RWPE1 (cell line): ENCODE data around the gene ABCB9.

Experiments used
- CTCF ChIA-PET: fragments of 350-600 bp; sonication (Branson Sonifier 250); formaldehyde crosslinking; extraction: SDS; loops from one replicate; lab custom pipeline; 2021; lab: Yijun Ruan, JAX
- POLR2A ChIA-PET: fragments of 400-600 bp; formaldehyde crosslinking; extraction: SDS; loops from one replicate; lab custom pipeline; 2020; ENCODE audit warnings: antibody characterized with exemption; ENCODE audit not compliant: low non-redundant PET; lab: Yijun Ruan, JAX
- DNase-seq: peaks from one replicate; pipeline ENCODE4 v3.0.0; 2012; ENCODE audit warnings: low spot score
- H3K27ac ChIP-seq: fragments of 450-650 bp; 2 replicates; pipeline ENCODE4 v1.5.1; 2017
- TF ChIP-seq, protein P1 (sequence below): fragments of 450-650 bp; conservative IDR thresholded peaks from 2 replicates; pipeline ENCODE4 v1.5.1; 2017; ENCODE audit warnings: low read depth, mild to moderate bottlenecking

The ABCB9 gene

DNA sequence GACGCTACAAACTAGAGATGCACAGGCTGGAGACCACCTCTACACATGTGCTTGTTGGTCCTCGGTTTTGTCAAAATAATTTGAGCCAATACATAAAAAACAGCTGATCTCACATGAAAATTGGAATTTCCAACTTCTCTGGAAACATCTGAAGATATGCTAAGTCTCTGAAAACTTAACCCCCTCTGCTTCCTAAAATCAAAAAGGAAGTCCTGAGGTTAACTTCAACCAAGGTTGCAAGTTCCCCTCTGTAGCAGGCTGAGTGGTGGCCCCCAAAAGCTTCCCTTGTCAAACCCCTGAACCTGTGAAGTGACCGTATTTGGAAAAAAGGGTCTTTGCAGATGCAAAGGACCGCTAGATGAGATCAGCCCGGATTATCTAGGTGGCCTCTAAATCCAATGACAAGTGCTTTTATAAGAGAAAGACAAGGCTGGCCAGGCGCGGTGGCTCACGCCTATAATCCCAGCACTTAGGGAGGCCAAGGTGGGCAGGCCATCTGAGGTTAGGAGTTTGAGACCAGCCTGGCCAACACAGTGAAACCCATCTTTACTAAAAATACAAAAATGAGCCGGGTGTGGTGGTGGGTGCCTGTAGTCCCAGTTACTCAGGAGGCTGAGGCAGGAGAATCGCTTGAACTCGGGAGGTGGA is 38.4 kb downstream of the ABCB9 start:
- ChIA-PET POLR2A (no interaction called here), CTCF (no interaction called here)
- DNase-seq, result no peak
- H3K27ac ChIP-seq, result no peak overlapping the region
- TF ChIP-seq, protein P1, sequence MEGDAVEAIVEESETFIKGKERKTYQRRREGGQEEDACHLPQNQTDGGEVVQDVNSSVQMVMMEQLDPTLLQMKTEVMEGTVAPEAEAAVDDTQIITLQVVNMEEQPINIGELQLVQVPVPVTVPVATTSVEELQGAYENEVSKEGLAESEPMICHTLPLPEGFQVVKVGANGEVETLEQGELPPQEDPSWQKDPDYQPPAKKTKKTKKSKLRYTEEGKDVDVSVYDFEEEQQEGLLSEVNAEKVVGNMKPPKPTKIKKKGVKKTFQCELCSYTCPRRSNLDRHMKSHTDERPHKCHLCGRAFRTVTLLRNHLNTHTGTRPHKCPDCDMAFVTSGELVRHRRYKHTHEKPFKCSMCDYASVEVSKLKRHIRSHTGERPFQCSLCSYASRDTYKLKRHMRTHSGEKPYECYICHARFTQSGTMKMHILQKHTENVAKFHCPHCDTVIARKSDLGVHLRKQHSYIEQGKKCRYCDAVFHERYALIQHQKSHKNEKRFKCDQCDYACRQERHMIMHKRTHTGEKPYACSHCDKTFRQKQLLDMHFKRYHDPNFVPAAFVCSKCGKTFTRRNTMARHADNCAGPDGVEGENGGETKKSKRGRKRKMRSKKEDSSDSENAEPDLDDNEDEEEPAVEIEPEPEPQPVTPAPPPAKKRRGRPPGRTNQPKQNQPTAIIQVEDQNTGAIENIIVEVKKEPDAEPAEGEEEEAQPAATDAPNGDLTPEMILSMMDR, result no peak

DNA sequence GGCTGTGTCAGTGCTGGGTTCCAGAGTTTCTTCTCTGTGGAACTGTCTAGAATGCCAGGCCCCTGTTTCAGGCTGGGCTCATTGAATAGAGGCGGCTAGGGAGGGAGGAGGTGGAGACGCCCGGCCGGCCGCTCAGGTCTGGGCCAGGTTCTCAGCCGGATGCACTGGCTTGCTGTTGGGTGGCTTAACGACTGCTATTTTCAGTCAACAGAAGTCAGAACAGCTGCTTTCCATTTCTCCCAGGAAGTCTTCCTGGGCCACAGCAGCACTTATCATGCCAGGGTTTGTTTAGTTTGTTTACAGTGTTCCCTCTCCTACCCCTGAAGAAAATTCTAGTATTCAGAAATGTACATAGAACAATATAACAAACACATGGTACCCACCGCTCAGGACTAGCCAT is 44.3 kb downstream of the ABCB9 start:
- POLR2A ChIA-PET, result no interaction called here
- TF ChIP-seq, protein P1, result no peak
- DNase-seq, result no peak
- CTCF ChIA-PET, result no interaction called here
- no peak overlapping the region for H3K27ac ChIP-seq

DNA sequence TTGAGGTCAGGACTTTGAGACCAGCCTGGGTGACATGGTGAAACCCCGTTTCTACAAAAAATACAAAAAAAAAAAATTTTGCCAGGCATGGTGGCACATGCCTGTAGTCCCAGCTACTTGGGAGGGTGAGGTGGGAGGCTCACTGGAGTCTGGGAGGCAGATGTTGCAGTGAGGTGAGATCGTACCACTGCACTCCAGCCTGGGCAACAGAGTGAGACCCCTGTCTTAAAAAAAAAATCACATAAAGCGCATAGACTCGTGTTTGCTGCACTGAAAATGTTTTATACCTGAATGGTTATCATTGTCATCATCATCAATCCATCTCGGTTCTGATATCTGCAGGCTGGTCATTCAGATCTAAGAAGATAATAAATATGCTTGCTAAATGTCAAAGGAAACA is 45.6 kb downstream of the ABCB9 start:
- ChIA-PET POLR2A (no interaction called here), CTCF (interaction anchor here (0.6 kb wide), 1 partner anchor 233 kb away, joined by 3 read pairs; no protein-coding TSS in a partner anchor)
- DNase-seq, result no peak
- H3K27ac ChIP-seq, result no peak overlapping the region
- TF ChIP-seq, protein P1, result no peak

DNA sequence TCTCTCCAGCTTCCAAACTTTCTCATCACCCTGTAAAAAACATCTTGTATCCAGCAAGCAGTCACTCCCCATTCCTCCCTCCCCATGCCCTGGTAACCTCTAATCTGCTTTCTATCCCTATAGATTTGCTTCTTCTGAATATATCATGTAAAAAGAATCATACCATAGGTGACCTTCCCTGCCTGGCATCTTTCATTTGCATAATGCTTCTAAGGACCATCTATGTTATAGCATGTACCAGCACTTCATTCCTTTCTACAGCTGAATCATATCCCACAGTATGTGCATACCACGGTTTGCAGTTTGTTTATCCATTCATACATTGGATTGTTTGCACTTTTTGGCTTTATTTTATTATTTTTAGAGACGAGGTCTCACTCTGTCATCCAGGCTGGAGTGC is 47.4 kb downstream of the ABCB9 start:
- ChIA-PET POLR2A (no interaction called here), CTCF (interaction anchor here (0.7 to 1.0 kb wide), 3 partner anchors 25 to 36 kb away, joined by 3 read pairs; no protein-coding TSS in a partner anchor)
- TF ChIP-seq, protein P1, result no peak
- no peak for DNase-seq
- H3K27ac ChIP-seq, result peak overlapping the region; percentile 90

DNA sequence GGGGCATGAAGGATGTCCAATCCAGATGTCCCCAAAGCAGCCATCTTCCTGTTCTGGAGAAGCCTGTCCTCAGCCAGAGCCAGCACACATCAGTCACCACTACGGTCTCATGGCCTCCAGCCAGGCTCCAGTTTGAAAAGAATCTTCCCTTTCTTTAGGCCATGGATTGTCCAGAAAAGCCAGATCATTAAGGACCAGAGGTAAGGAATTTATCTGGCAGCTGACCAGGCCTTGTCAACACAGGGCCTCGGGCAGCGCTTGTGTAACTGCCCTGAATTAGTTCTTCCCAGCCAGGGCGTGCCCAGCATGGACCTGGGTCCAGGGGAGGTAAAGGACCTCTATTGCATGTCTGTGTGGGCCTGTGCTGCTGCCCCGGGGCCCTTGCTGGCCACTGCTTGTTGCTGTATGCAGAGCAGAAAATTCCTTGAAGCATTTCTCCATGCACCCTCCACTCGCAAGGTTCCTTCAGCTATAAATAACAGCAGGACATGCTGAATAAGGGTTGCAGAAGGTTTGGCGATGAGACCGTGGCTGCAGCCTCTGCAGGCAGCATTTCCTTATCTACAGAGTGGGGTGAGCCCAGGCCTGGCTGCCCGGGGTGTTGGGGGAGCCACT is 48.6 kb downstream of the ABCB9 start:
- ChIA-PET POLR2A (no interaction called here), CTCF (interaction anchor here (0.6 to 0.7 kb wide), 2 partner anchors 34 to 50 kb away, joined by 3 read pairs; no protein-coding TSS in a partner anchor)
- peak overlapping the region; percentile 90 for H3K27ac ChIP-seq
- TF ChIP-seq, protein P1, result no peak
- peak; percentile 68 for DNase-seq

DNA sequence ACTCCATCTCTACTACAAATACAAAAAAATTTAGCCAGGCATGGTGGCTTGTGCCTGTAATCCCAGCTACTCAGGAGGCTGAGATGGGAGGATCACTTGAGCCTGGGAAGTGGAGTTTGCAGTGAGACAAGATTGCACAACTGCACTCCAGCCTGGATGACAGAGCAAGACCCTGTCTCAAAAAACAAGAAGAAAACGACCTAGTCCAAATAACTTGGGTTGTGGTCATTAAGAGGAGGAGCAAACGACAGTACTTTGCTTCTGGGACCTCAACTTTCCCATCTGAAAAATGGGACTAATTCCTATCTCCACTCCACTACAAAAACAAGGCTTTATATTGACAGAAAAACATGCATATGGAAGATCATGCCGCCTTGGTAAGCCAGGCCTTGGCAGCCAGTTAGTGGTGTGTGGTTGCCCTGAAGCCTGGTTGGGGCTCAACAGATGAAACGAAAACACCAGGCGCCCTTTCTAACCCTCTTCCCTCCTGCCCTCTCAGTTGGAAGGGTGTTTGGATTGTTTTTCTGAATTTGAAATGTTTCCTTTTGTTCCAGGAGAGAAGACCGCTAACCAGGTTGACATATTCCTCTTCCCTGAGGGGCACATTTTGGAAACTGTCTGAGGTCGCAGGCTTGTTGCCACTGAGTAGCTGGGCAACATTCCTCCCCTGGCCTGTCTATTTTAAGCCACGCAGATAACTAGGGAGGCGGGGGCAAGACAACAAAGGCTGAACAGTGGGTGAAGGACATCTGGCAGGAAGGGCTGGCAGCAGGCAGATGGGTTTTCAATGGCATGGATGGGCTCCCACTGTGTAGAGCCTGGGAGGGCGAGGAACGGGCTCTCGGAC is 56.6 kb downstream of the ABCB9 start:
- POLR2A ChIA-PET, result no interaction called here
- H3K27ac ChIP-seq, result no peak overlapping the region
- CTCF ChIA-PET, result interaction anchor here (0.7 kb wide), 1 partner anchor 98 kb away, joined by 3 read pairs; no protein-coding TSS in a partner anchor
- no peak for DNase-seq
- TF ChIP-seq, protein P1, result no peak
